Kidney epithelial cell (primary cell): ENCODE data around the gene RXRA. TPM values are rescaled to one million over a fixed set of nuclear protein-coding genes. Genes with fewer than 3 reads are reported as not detected.
A peak's percentile ranks its signal among the peaks of the same experiment; 100 is the strongest.

Source experiments
- DNase-seq: peaks from one replicate; pipeline ENCODE4 v3.0.0-alpha.2; 2010; ENCODE audit warnings: low read depth
- H3K27me3 ChIP-seq: 2 replicates; pipeline ENCODE4 v1.6.0; 2011; ENCODE audit warnings: low read length; ENCODE audit not compliant: control insufficient read depth, insufficient read depth
- H3K36me3 ChIP-seq: 2 replicates; pipeline ENCODE4 v1.5.1; 2011; ENCODE audit warnings: low read length; ENCODE audit not compliant: control insufficient read depth, insufficient read depth
- H3K4me3 ChIP-seq: 2 replicates; pipeline ENCODE4 v1.5.1; 2011; ENCODE audit warnings: low read depth, mild to moderate bottlenecking, control low read depth, low read length
- CTCF ChIP-seq: IDR thresholded peaks from 2 replicates; pipeline ENCODE4 v1.5.1; 2011; ENCODE audit warnings: mild to moderate bottlenecking, moderate library complexity, low read length, control low read depth, inconsistent platforms; ENCODE audit not compliant: insufficient read depth, poor library complexity, severe bottlenecking
- total RNA-seq: library from RNA; depleted of rRNA; stranded (reverse); fragments of >200 nt; gene quantifications from 2 replicates; pipeline ENCODE4 v1.2.3, GENCODE V29; 2015

RXRA gene
- total RNA-seq, 1 donor from 2014 or later = 15.0 TPM

GRCh38 chr9:134431626-134432025, 105.4 kb downstream of the RXRA start:
- no peak for DNase-seq
- TF ChIP-seq CTCF = no peak
- no peaks in the 10 kb centered on the region for H3K27me3 ChIP-seq
- H3K4me3 ChIP-seq = no peak overlapping the region
- H3K36me3 ChIP-seq = peaks cover 2% of the 10 kb centered on the region

GRCh38 chr9:134432471-134432870, 106.2 kb downstream of the RXRA start:
- H3K4me3 ChIP-seq = no peak overlapping the region
- DNase-seq = no peak
- H3K36me3 ChIP-seq = peaks cover 2% of the 10 kb centered on the region
- no peaks in the 10 kb centered on the region for H3K27me3 ChIP-seq
- TF ChIP-seq CTCF = no peak

- peaks cover 1% of the 10 kb centered on the region for H3K36me3 ChIP-seq
- H3K27me3 ChIP-seq = no peaks in the 10 kb centered on the region
- DNase-seq = no peak
- H3K4me3 ChIP-seq = no peak overlapping the region
- no peak for TF ChIP-seq CTCF
These were observed 106.8 kb downstream of the RXRA start for GRCh38 chr9:134433101-134433500.

GRCh38 chr9:134433909-134434882, 107.9 kb downstream of the RXRA start:
- Histone ChIP-seq H3K27me3 (no peaks in the 10 kb centered on the region), H3K36me3 (no peaks in the 10 kb centered on the region), H3K4me3 (no peak overlapping the region)
- TF ChIP-seq CTCF = no peak
- DNase-seq = no peak

GRCh38 chr9:134434894-134435506, 108.7 kb downstream of the RXRA start:
- TF ChIP-seq CTCF = no peak
- H3K4me3 ChIP-seq = no peak overlapping the region

More at GRCh38 chr9:134434894-134435506, 108.7 kb downstream of the RXRA start:
- peak; percentile 94 for DNase-seq
- H3K36me3 ChIP-seq = no peaks in the 10 kb centered on the region
- H3K27me3 ChIP-seq = no peaks in the 10 kb centered on the region
